ENCODE results near the gene SLC11A2. TPM values are rescaled to one million over a fixed set of nuclear protein-coding genes. Genes with fewer than 3 reads are reported as not detected.

SLC11A2 gene
- total and polyA plus RNA-seq, 2 of the 8 experiments (the other 6 are each of a cell fraction or from before 2014, with no cell fraction given), result 55.0 to 61.5 TPM

DNA sequence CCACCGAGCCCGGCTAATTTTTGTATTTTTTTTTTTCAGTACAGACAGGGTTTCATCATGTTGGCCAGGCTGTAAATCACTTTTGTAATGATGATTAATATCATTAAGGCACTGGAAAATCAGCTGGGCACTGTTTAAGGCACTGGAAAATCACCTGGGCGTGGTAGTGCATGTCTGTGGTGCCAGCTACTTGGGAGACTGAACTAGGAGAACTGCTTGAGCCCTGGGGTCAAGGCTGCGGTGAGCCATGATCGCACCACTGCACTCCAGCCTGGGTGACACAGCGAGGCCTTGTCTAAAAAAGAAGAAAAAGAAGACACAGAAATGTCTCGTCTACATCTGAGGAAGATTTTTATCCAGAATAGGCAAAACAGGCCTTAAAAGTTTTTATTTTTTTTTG lies 12.7 kb downstream of the SLC11A2 start:
- POLR2A ChIA-PET (ENCODE audit: partially characterized antibody), result interaction anchor here (1.2 to 3.3 kb wide), 3 partner anchors 13 to 70 kb away, joined by 3 to 12 read pairs (median 5); partner anchors contain the start of genes CSRNP2 and SLC11A2
- Histone ChIP-seq H3K14ac (ENCODE audit: insufficient read length) (no peak overlapping the region), H3K9ac (replicated peaks in 1 of 4; ENCODE audit: extremely low read depth in 1 of 4, low read depth in 3 of 4, low read length in 3 of 4) (no peak overlapping the region), H4K5ac (ENCODE audit: insufficient read length, low read depth, low read length) (no peak overlapping the region), H2BK20ac (ENCODE audit: low read length) (no peak overlapping the region), H4K20me1 (replicated peaks in 1 of 2; ENCODE audit: control insufficient read depth in 1 of 2, insufficient read depth in 2 of 2, low read length in 2 of 2) (no peaks in the 10 kb centered on the region), H3K23ac (ENCODE audit: insufficient read length) (no peak overlapping the region), H3K4ac (replicated peaks; ENCODE audit: insufficient read length, low read depth, low read length) (no peak overlapping the region), H3K56ac (replicated peaks; ENCODE audit: insufficient read length, low read depth, low read length) (no peak overlapping the region), H3K79me1 (ENCODE audit: low read depth, low read length) (0 out of 2 replicates have a peak, but pooled peaks cover 2% of the 10 kb centered on the region), H4K91ac (replicated peaks; ENCODE audit: insufficient read length, low read length) (no peak overlapping the region), H3K27me3 (replicated peaks in 1 of 4; ENCODE audit: control insufficient read depth in 3 of 4, extremely low read depth in 1 of 4, insufficient read depth in 3 of 4, low read length in 3 of 4) (no peaks in the 10 kb centered on the region), H2BK5ac (ENCODE audit: low read depth, low read length) (no peak overlapping the region), H3K18ac (ENCODE audit: extremely low read depth, low read length) (no peak overlapping the region), H2BK15ac (ENCODE audit: low read length) (no peak overlapping the region), H3K4me2 (ENCODE audit: insufficient read depth in 1 of 2, low read depth in 2 of 2, low read length in 2 of 2) (no peak overlapping the region), H3K4me3 (ENCODE audit: extremely low read depth in 1 of 4, insufficient read depth in 2 of 4, low read depth in 3 of 4, low read length in 4 of 4) (no peak overlapping the region), H3K4me1 (replicated peaks in 1 of 4; ENCODE audit: control insufficient read depth in 3 of 4, insufficient read depth in 4 of 4, low read length in 3 of 4) (peaks cover 0 to 4% (median 2%) of the 10 kb centered on the region in 4 experiments; a peak in 3 of 7 replicates), H3K27ac (ENCODE audit: low read depth, low read length) (no peak overlapping the region), H3K9me3 (ENCODE audit: insufficient read depth in 2 of 2, low read depth in 1 of 2, low read length in 1 of 2) (no peaks in the 10 kb centered on the region), H2BK120ac (replicated peaks; ENCODE audit: low read depth, low read length) (no peak overlapping the region), H4K8ac (ENCODE audit: extremely low read depth, insufficient read depth, low read length) (no peak overlapping the region), H2BK12ac (ENCODE audit: low read depth, low read length) (no peak overlapping the region), H3K36me3 (ENCODE audit: control insufficient read depth in 2 of 4, insufficient read depth in 4 of 4, low read length in 3 of 4) (no peaks in the 10 kb centered on the region; a peak in 1 of 8 replicates), H3K79me2 (ENCODE audit: control insufficient read depth in 1 of 2, insufficient read depth in 2 of 2, low read length in 2 of 2) (peaks cover 0 to 63% of the 10 kb centered on the region in 2 experiments; a peak in 2 of 4 replicates), H2AK5ac (ENCODE audit: low read depth, low read length) (no peak overlapping the region), H3K23me2 (ENCODE audit: low read depth, low read length) (no peaks in the 10 kb centered on the region), H2AFZ (ENCODE audit: low read length) (no peak overlapping the region)
- CTCF ChIA-PET (ENCODE audit: partially characterized antibody), result interaction anchor here (1.0 to 1.6 kb wide), 3 partner anchors 14 to 26 kb away, joined by 5 to 7 read pairs (median 5); no protein-coding TSS in a partner anchor
- FAIRE-seq, result no peak
- WGBS, 2 experiments (ENCODE audit: extremely low coverage in 1 of 2, insufficient coverage in 1 of 2, insufficient read length in 1 of 2, insufficient replicate concordance in 2 of 2, low coverage in 1 of 2, low lambda C conversion rate in 2 of 2, missing lambda C conversion rate in 1 of 2), result 92% methylated on average over 7 of the region's 7 CpGs; no CpG with 5 or more reads in 1 of the 2 experiments
- DNase-seq (ENCODE audit: low read depth in 1 of 2, low spot score in 2 of 2), result no peak
- TF ChIP-seq GTF2F1 (IDR thresholded peaks at IDR 0.05; ENCODE audit: borderline replicate concordance, low read depth, low read length) (no peak), TEAD4 (IDR thresholded peaks at IDR 0.05; ENCODE audit: low read depth, low read length) (no peak), NRF1 (IDR thresholded peaks at IDR 0.05; ENCODE audit: low read depth, low read length) (no peak), HDAC6 (IDR thresholded peaks at IDR 0.05; ENCODE audit: low read depth, low read length) (no peak), SIN3A (conservative IDR thresholded peaks at IDR 0.05 in 1 of 2, IDR thresholded peaks at IDR 0.05 in 1 of 2; ENCODE audit: low read depth in 1 of 2, low read length in 2 of 2) (no peak), EP300 (IDR thresholded peaks at IDR 0.05; ENCODE audit: borderline replicate concordance in 1 of 2, low read depth in 2 of 2, low read length in 2 of 2) (no peak)

All from H1 (cell line).